GM23338 (cell line): Measurements from ENCODE around the gene ATP13A1. TPM values are rescaled to one million over a fixed set of nuclear protein-coding genes. Genes with fewer than 3 reads are reported as not detected.
A peak's percentile ranks its signal among the peaks of the same experiment; 100 is the strongest.

Source experiments
- ATAC-seq: fragments of 200-7000 bp; cut with Tn5 transposase; 3 replicates; pipeline ENCODE4 v1.9.1; 2020
- DNase-seq: peaks from one replicate; pipeline ENCODE4 v3.0.0-alpha.2; 2015; ENCODE audit warnings: low spot score
- H2AFZ ChIP-seq: fragments of 200-600 bp; sonication (generic); 2 replicates; pipeline ENCODE4 v1.8.0; 2016; ENCODE audit warnings: antibody characterized with exemption, mild to moderate bottlenecking, moderate library complexity
- H3F3A ChIP-seq: fragments of 200-600 bp; sonication (generic); replicated peaks from 2 replicates; pipeline ENCODE4 v1.8.0; 2017; ENCODE audit warnings: antibody characterized with exemption, mixed run types, low read depth
- H3K27ac ChIP-seq: fragments of 200-600 bp; sonication (generic); 2 replicates; pipeline ENCODE4 v1.6.1; 2016; ENCODE audit warnings: low read depth
- H3K27me3 ChIP-seq: fragments of 200-600 bp; sonication (generic); 2 replicates; pipeline ENCODE4 v1.8.0; 2016; ENCODE audit warnings: mild to moderate bottlenecking, mixed run types, moderate library complexity; ENCODE audit not compliant: insufficient read depth
- H3K36me3 ChIP-seq: fragments of 200-600 bp; sonication (generic); 2 replicates; pipeline ENCODE4 v1.8.0; 2016; ENCODE audit warnings: mild to moderate bottlenecking; ENCODE audit not compliant: insufficient read depth
- H3K4me1 ChIP-seq: fragments of 200-600 bp; sonication (generic); 2 replicates; pipeline ENCODE4 v1.8.0; 2016; ENCODE audit warnings: mild to moderate bottlenecking, moderate library complexity; ENCODE audit not compliant: insufficient read depth
- H3K4me2 ChIP-seq: fragments of 200-600 bp; sonication (generic); 2 replicates; pipeline ENCODE4 v1.7.1; 2017; ENCODE audit warnings: mixed run types
- H3K4me3 ChIP-seq: fragments of 200-600 bp; sonication (generic); 2 replicates; pipeline ENCODE4 v1.6.1; 2016; ENCODE audit warnings: mixed run types
- H3K79me2 ChIP-seq: fragments of 200-600 bp; sonication (generic); replicated peaks from 2 replicates; pipeline ENCODE4 v1.8.0; 2017; ENCODE audit warnings: mild to moderate bottlenecking; ENCODE audit not compliant: insufficient read depth
- H3K9me2 ChIP-seq: fragments of 200-600 bp; sonication (generic); 2 replicates; pipeline ENCODE4 v1.8.0; 2017; ENCODE audit not compliant: insufficient read depth
- H4K20me1 ChIP-seq: fragments of 200-600 bp; sonication (generic); replicated peaks from 2 replicates; pipeline ENCODE4 v1.8.0; 2017; ENCODE audit warnings: mild to moderate bottlenecking; ENCODE audit not compliant: insufficient read depth
- H3K27ac Mint-ChIP-seq: 2 replicates; pipeline ENCODE4 v1.8.0; 2020; ENCODE audit warnings: inconsistent platforms, mild to moderate bottlenecking, moderate library complexity, mixed read lengths
- H3K27me3 Mint-ChIP-seq: 3 replicates; pipeline ENCODE4 v1.8.0; 2022; ENCODE audit warnings: low read depth, mild to moderate bottlenecking, moderate library complexity, mixed read lengths, inconsistent platforms; ENCODE audit not compliant: insufficient read depth, poor library complexity
- H3K36me3 Mint-ChIP-seq: 3 replicates; pipeline ENCODE4 v1.8.0; 2021; ENCODE audit warnings: low read depth, mild to moderate bottlenecking, inconsistent platforms, moderate library complexity, mixed read lengths
- H3K4me1 Mint-ChIP-seq: 3 replicates; pipeline ENCODE4 v1.8.0; 2020; ENCODE audit warnings: mild to moderate bottlenecking, inconsistent platforms, mixed read lengths
- H3K4me3 Mint-ChIP-seq: 3 replicates; pipeline ENCODE4 v1.8.0; 2021; ENCODE audit warnings: moderate library complexity, mild to moderate bottlenecking, inconsistent platforms, mixed read lengths
- H3K9me3 Mint-ChIP-seq: 3 replicates; pipeline ENCODE4 v1.8.0; 2020; ENCODE audit warnings: moderate library complexity, mild to moderate bottlenecking, inconsistent platforms, mixed read lengths
- CREB1 ChIP-seq: fragments of 250-450 bp; sonication (Bioruptor Pico); IDR thresholded peaks from 2 replicates; pipeline ENCODE4 v1.5.0; 2020; ENCODE audit warnings: low read depth, mild to moderate bottlenecking, moderate library complexity
- EZH2 ChIP-seq: fragments of 200-600 bp; sonication (generic); IDR thresholded peaks from one replicate; pipeline ENCODE4 v1.8.0; 2017; ENCODE audit warnings: antibody characterized with exemption, mild to moderate bottlenecking, low read depth; ENCODE audit not compliant: unreplicated experiment
- EZH2phosphoT487 ChIP-seq: fragments of 200-600 bp; sonication (generic); IDR thresholded peaks from one replicate; pipeline ENCODE4 v1.8.1; 2018; ENCODE audit warnings: antibody characterized with exemption; ENCODE audit not compliant: unreplicated experiment
- JUNB ChIP-seq: IDR thresholded peaks from one replicate; pipeline ENCODE4 v1.6.1; 2016; ENCODE audit warnings: antibody characterized with exemption; ENCODE audit not compliant: unreplicated experiment
- NANOG ChIP-seq: IDR thresholded peaks from 2 replicates; pipeline ENCODE4 v1.6.1; 2016; ENCODE audit warnings: antibody characterized with exemption, borderline replicate concordance
- POLR2AphosphoS5 ChIP-seq: IDR thresholded peaks from 2 replicates; pipeline ENCODE4 v1.6.1; 2016; ENCODE audit warnings: antibody characterized with exemption, low read depth
- REST ChIP-seq: IDR thresholded peaks from one replicate; pipeline ENCODE4 v1.6.1; 2018; ENCODE audit warnings: antibody characterized with exemption; ENCODE audit not compliant: unreplicated experiment
- STAT1 ChIP-seq: IDR thresholded peaks from one replicate; pipeline ENCODE4 v1.6.1; 2016; ENCODE audit warnings: antibody characterized with exemption; ENCODE audit not compliant: unreplicated experiment
- ZNF114 ChIP-seq: fragments of 250-450 bp; sonication (Bioruptor Pico); IDR thresholded peaks from 2 replicates; pipeline ENCODE4 v1.5.0; 2020; ENCODE audit warnings: mild to moderate bottlenecking, moderate library complexity
- ZNF331 ChIP-seq: fragments of 250-450 bp; sonication (Bioruptor Pico); IDR thresholded peaks from 2 replicates; pipeline ENCODE4 v1.5.0; 2020; ENCODE audit warnings: low read depth, mild to moderate bottlenecking, moderate library complexity
- ZNF462 ChIP-seq: fragments of 250-450 bp; sonication (Bioruptor Pico); IDR thresholded peaks from 2 replicates; pipeline ENCODE4 v1.5.0; 2020; ENCODE audit warnings: mild to moderate bottlenecking, moderate library complexity
- polyA plus RNA-seq: library from polyadenylated mRNA; unstranded; fragments of >200 nt; fragmentation: Nextera tagmentation; extraction: Ambion mirVana; gene quantifications from 2 replicates; pipeline ENCODE4 v1.2.1, GENCODE V29; 2016
- total RNA-seq: library from RNA; depleted of rRNA; stranded (reverse); fragments of >200 nt; shearing (Covaris generic); gene quantifications from 2 replicates; pipeline ENCODE4 v1.2.3, GENCODE V29; 2014
- TF ChIP-seq, protein P1 (sequence below), 2 experiments: fragments of 200-600 bp in 1 of 2; sonication (generic) in 1 of 2; conservative IDR thresholded peaks; 2 replicates each; pipeline versions ENCODE4 v1.5.1 to v1.6.1; 2016 to 2017; ENCODE audit warnings: antibody characterized with exemption in 2 of 2, low read depth in 2 of 2, mild to moderate bottlenecking in 2 of 2, moderate library complexity in 1 of 2
- TF ChIP-seq, protein P2 (sequence below): IDR thresholded peaks from 2 replicates; pipeline ENCODE4 v1.6.1; 2016; ENCODE audit warnings: antibody characterized with exemption

Gene ATP13A1
- total and polyA plus RNA-seq, 2 experiments from 2014 or later: 38.1 to 307 TPM

GRCh38 chr19:19644054-19644388 lies 19.5 kb downstream of the ATP13A1 start:
- TF ChIP-seq STAT1 (no peak), EZH2 (no peak), ZNF114 (no peak), JUNB (no peak), NANOG (no peak), REST (no peak), ZNF462 (CRISPR knock-in tag) (no peak), CREB1 (CRISPR knock-in tag) (no peak), POLR2AphosphoS5 (no peak), EZH2phosphoT487 (no peak), ZNF331 (CRISPR knock-in tag) (no peak)
- TF ChIP-seq, protein P1, sequence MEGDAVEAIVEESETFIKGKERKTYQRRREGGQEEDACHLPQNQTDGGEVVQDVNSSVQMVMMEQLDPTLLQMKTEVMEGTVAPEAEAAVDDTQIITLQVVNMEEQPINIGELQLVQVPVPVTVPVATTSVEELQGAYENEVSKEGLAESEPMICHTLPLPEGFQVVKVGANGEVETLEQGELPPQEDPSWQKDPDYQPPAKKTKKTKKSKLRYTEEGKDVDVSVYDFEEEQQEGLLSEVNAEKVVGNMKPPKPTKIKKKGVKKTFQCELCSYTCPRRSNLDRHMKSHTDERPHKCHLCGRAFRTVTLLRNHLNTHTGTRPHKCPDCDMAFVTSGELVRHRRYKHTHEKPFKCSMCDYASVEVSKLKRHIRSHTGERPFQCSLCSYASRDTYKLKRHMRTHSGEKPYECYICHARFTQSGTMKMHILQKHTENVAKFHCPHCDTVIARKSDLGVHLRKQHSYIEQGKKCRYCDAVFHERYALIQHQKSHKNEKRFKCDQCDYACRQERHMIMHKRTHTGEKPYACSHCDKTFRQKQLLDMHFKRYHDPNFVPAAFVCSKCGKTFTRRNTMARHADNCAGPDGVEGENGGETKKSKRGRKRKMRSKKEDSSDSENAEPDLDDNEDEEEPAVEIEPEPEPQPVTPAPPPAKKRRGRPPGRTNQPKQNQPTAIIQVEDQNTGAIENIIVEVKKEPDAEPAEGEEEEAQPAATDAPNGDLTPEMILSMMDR (conservative IDR thresholded peaks at IDR 0.05; ENCODE audit: low read depth in 2 of 2): no peak
- TF ChIP-seq, protein P2, sequence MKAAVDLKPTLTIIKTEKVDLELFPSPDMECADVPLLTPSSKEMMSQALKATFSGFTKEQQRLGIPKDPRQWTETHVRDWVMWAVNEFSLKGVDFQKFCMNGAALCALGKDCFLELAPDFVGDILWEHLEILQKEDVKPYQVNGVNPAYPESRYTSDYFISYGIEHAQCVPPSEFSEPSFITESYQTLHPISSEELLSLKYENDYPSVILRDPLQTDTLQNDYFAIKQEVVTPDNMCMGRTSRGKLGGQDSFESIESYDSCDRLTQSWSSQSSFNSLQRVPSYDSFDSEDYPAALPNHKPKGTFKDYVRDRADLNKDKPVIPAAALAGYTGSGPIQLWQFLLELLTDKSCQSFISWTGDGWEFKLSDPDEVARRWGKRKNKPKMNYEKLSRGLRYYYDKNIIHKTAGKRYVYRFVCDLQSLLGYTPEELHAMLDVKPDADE: no peak
- Mint-ChIP-seq H3K36me3 (peaks cover 36% of the 10 kb centered on the region), H3K4me1 (peaks cover 9% of the 10 kb centered on the region; the same call in 2 of the 3 replicates), H3K27ac (peak overlapping the region; percentile 94), H3K9me3 (no peaks in the 10 kb centered on the region; the same call in 2 of the 3 replicates), H3K4me3 (peak overlapping the region; percentile 88), H3K27me3 (peaks cover 16% of the 10 kb centered on the region)
- Histone ChIP-seq H3K27me3 (no peaks in the 10 kb centered on the region), H3K36me3 (peaks cover 10% of the 10 kb centered on the region; the same call in 1 of the 2 replicates), H3K79me2 (no peaks in the 10 kb centered on the region), H3K9me2 (no peaks in the 10 kb centered on the region), H4K20me1 (no peaks in the 10 kb centered on the region; the same call in 1 of the 2 replicates), H3K27ac (peak overlapping the region; percentile 81; the same call in 1 of the 2 replicates), H3F3A (peaks cover 14% of the 10 kb centered on the region), H2AFZ (no peak overlapping the region), H3K4me1 (peaks cover 4% of the 10 kb centered on the region), H3K4me3 (peak overlapping the region; percentile 96; the same call in 1 of the 2 replicates), H3K4me2 (peak overlapping the region; percentile 98)
- ATAC-seq (no peak), DNase-seq (no peak)
